Activated CD8-positive, alpha-beta memory T cell treated with anti-CD3 and anti-CD28 coated beads for 36 hours (primary cell): ENCODE data around the gene STAU1. TPM values are rescaled to one million over a fixed set of nuclear protein-coding genes. Genes with fewer than 3 reads are reported as not detected.

Experiments used
- total RNA-seq, 2 experiments: library from RNA; stranded (reverse); gene quantifications; one replicate each; pipeline ENCODE4 v1.2.3, GENCODE V29; 2021

The STAU1 gene
- total RNA-seq, 2 experiments from 2014 or later, result 76.4 to 77.5 TPM

Other genes with a start within 250 kb of the STAU1 start
- 100 to 1,000 TPM; 168 to 171 TPM for gene CSE1L, start 142.0 kb downstream of the STAU1 start, total RNA-seq
- 10 to 100 TPM; 63.1 to 64.8 TPM for gene DDX27, start 31.1 kb upstream of the STAU1 start, total RNA-seq
- gene ZNFX1, start 89.7 kb upstream of the STAU1 start, total RNA-seq, result 10 to 100 TPM; 47.3 to 47.6 TPM